ENCODE measurements around the gene GOLGA6L7. TPM values are rescaled to one million over a fixed set of nuclear protein-coding genes. Genes with fewer than 3 reads are reported as not detected.

The GOLGA6L7 gene, protein sequence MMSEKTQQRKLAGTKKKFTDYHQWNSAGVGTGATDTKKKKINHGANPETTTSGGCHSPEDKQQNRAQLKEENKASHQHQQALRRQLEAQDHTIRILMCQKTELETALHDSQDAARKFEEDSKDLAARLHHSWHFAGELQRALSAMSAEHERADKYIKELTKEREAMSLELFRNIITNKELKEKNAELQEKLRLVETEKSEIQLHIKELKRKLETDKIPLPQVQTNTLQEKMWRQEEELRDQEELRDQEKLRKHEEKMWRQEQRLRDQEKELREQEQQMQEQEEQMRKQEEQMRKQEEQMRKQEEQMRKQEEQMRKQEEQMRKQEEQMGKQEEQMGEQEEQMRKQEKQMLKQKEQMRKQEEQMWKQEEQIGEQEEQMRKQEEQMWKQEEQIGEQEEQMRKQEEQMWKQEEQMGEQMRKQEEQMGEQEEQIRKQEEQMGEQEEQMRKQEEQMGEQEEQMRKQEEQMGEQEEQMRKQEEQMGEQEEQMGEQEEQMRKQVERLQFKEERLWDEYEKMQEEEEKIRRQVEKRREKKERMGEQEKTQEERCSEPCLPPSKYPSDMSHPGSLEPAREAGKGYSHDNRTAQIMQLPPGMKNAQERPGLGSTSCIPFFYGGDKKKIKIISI
- total RNA-seq = not detected in 2 replicates

DNA sequence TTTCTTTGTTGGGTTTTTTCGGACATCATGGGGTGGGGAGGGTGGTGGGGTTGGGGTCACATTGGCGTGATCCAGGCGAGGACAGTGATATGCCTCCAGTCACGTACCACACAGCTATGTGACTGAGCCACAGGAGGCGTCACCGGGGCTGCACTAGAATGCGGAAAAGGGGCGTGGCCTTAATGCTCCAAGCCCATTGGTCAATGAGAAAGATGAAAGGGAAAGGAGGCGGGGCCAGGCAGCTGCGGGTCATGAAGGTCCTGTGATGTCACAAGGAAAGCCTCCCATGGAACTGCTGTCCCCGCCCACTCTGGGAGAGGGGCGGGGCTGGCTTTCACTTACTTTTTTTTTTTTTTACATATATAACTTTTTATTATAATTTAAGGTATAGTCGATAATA lies at the start of gene GOLGA6L7:
TSS of gene GOLGA6L7 (minus strand) at position 124 of the 400 bp plus-strand sequence. CDS start at position 29, 95 bp downstream.

DNA sequence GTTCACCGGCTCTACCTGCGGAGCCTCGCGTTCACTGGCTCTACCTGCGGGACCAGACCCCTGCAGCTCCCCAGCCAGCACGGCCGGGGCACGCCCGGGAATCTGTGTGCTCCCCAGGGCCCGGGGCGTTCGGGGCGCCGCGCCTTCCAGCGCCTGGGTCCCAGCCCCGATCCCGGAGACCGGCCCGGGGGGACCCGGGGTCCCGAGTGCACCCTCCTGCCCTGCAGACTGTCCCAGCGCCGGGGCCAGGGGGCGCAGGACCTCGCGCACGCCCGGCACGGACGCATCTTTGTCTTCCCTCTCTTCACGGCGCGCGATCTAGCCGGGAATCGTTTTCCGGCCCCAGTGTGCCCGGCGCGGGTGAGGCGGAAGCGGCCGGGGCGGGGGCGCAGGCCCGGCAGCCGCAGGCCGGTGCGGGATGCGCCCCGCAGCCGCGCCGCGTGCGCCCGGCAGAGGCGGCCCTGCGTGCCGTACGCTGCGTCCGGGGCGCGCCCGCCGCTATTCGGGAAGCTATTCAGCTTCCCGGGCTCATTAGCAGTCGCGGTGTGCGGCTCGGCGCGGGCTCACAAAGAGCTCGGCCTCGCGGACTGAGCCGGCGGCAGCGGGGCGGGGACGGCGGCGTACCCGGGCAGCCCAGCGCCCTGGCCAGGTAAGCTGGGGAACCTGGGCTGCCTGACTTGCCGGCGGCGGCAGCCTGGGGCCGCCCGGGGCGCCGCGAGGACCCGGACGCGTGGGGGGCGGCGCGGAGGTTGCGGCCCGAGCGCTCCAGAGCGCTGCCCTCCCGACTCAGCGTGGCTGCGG lies 37.4 kb upstream of the GOLGA6L7 start, which contains the start of gene APBA2:
TSS of gene APBA2 (plus strand) at position 345 of the 801 bp plus-strand sequence. CDS start 167,911 bp downstream, outside the sequence.

Other genes starting within 250 kb of the GOLGA6L7 start
- gene GOLGA8M, start 136.2 kb downstream of the GOLGA6L7 start, total RNA-seq = not detected in 2 replicates
- gene APBA2, start 37.3 kb upstream of the GOLGA6L7 start, total RNA-seq = 5.1 and 9.0 TPM in 2 replicates